ENCODE results near the gene COL23A1. TPM values are rescaled to one million over a fixed set of nuclear protein-coding genes. Genes with fewer than 3 reads are reported as not detected.

Gene COL23A1
- total and polyA plus RNA-seq, 2 of the 8 experiments (the other 6 are each of a cell fraction or from before 2014, with no cell fraction given) = 3.1 to 4.7 TPM

DNA sequence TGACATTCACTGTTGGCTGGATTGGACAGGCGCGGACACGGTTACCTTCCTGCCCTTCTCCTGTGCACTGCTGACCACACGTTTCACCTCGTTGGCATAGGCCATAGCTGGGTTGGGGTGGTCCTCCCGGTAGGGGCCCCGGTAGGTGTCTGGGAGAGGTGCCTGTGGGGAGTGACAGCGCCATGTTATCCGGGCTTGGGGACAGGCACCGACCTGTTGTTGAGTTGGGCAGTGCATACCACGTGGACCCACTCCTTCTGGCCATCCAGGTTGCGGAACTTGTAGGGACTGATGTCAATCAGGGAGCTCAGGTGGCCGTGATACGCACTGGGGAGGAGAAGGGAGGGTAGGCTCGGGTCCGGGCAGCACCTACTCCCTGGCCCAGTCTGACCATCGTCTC is 365.8 kb downstream of the COL23A1 start (continued):
- TF ChIP-seq, protein P1, sequence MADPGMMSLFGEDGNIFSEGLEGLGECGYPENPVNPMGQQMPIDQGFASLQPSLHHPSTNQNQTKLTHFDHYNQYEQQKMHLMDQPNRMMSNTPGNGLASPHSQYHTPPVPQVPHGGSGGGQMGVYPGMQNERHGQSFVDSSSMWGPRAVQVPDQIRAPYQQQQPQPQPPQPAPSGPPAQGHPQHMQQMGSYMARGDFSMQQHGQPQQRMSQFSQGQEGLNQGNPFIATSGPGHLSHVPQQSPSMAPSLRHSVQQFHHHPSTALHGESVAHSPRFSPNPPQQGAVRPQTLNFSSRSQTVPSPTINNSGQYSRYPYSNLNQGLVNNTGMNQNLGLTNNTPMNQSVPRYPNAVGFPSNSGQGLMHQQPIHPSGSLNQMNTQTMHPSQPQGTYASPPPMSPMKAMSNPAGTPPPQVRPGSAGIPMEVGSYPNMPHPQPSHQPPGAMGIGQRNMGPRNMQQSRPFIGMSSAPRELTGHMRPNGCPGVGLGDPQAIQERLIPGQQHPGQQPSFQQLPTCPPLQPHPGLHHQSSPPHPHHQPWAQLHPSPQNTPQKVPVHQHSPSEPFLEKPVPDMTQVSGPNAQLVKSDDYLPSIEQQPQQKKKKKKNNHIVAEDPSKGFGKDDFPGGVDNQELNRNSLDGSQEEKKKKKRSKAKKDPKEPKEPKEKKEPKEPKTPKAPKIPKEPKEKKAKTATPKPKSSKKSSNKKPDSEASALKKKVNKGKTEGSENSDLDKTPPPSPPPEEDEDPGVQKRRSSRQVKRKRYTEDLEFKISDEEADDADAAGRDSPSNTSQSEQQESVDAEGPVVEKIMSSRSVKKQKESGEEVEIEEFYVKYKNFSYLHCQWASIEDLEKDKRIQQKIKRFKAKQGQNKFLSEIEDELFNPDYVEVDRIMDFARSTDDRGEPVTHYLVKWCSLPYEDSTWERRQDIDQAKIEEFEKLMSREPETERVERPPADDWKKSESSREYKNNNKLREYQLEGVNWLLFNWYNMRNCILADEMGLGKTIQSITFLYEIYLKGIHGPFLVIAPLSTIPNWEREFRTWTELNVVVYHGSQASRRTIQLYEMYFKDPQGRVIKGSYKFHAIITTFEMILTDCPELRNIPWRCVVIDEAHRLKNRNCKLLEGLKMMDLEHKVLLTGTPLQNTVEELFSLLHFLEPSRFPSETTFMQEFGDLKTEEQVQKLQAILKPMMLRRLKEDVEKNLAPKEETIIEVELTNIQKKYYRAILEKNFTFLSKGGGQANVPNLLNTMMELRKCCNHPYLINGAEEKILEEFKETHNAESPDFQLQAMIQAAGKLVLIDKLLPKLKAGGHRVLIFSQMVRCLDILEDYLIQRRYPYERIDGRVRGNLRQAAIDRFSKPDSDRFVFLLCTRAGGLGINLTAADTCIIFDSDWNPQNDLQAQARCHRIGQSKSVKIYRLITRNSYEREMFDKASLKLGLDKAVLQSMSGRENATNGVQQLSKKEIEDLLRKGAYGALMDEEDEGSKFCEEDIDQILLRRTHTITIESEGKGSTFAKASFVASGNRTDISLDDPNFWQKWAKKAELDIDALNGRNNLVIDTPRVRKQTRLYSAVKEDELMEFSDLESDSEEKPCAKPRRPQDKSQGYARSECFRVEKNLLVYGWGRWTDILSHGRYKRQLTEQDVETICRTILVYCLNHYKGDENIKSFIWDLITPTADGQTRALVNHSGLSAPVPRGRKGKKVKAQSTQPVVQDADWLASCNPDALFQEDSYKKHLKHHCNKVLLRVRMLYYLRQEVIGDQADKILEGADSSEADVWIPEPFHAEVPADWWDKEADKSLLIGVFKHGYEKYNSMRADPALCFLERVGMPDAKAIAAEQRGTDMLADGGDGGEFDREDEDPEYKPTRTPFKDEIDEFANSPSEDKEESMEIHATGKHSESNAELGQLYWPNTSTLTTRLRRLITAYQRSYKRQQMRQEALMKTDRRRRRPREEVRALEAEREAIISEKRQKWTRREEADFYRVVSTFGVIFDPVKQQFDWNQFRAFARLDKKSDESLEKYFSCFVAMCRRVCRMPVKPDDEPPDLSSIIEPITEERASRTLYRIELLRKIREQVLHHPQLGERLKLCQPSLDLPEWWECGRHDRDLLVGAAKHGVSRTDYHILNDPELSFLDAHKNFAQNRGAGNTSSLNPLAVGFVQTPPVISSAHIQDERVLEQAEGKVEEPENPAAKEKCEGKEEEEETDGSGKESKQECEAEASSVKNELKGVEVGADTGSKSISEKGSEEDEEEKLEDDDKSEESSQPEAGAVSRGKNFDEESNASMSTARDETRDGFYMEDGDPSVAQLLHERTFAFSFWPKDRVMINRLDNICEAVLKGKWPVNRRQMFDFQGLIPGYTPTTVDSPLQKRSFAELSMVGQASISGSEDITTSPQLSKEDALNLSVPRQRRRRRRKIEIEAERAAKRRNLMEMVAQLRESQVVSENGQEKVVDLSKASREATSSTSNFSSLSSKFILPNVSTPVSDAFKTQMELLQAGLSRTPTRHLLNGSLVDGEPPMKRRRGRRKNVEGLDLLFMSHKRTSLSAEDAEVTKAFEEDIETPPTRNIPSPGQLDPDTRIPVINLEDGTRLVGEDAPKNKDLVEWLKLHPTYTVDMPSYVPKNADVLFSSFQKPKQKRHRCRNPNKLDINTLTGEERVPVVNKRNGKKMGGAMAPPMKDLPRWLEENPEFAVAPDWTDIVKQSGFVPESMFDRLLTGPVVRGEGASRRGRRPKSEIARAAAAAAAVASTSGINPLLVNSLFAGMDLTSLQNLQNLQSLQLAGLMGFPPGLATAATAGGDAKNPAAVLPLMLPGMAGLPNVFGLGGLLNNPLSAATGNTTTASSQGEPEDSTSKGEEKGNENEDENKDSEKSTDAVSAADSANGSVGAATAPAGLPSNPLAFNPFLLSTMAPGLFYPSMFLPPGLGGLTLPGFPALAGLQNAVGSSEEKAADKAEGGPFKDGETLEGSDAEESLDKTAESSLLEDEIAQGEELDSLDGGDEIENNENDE (IDR thresholded peaks at IDR 0.05; ENCODE audit: insufficient replicate concordance, low read length) = no peak
- no peak for TF ChIP-seq CREB1 (IDR thresholded peaks at IDR 0.05)
- no peak for TF ChIP-seq CTCF (IDR thresholded peaks at IDR 0.05; ENCODE audit: control extremely low read depth in 1 of 3, insufficient read depth in 1 of 3, low read depth in 1 of 3, low read length in 3 of 3)
- no peak for TF ChIP-seq GTF2F1 (IDR thresholded peaks at IDR 0.05; ENCODE audit: borderline replicate concordance, low read depth, low read length)
- TF ChIP-seq E2F6 (IDR thresholded peaks at IDR 0.05) = no peak
- TF ChIP-seq RBBP5 (IDR thresholded peaks at IDR 0.05; ENCODE audit: borderline replicate concordance, low read depth, low read length) = no peak
- TF ChIP-seq CEBPB (IDR thresholded peaks at IDR 0.05; ENCODE audit: low read depth, low read length) = no peak
- TF ChIP-seq EP300 (IDR thresholded peaks at IDR 0.05; ENCODE audit: borderline replicate concordance in 1 of 2, low read depth in 2 of 2, low read length in 2 of 2) = no peak

Data from H1 (cell line).